ENCODE data around the gene AICDA. TPM values are rescaled to one million over a fixed set of nuclear protein-coding genes. Genes with fewer than 3 reads are reported as not detected.
"Not testable (repeated sequence)": the region's sequence is repeated elsewhere in the genome, so short reads cannot be mapped to it uniquely, and the experiment has no call there.

AICDA gene
- total RNA-seq, 2 experiments from 2014 or later = not detected

DNA sequence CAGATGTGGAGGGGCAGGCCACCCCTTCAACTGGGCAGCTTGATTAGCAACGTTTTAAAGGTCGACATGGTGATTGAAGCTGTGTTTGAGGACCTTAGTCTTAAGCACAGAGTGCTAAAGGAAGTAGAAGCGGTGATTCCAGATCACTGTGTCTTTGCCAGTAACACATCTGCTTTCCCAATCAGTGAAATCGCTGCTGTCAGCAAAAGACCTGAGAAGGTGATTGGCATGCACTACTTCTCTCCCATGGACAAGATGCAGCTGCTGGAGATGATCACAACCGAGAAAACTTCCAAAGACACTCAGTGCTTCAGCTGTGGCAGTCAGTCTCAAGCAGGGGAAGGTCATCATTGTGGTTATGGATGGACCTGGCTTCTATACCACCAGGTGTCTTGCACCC is 23.9 kb upstream of the AICDA start:
- Mint-ChIP-seq H3K4me1 (no peaks in the 10 kb centered on the region), H3K9me3 (peaks cover 1% of the 10 kb centered on the region), H3K27ac (no peak overlapping the region), H3K36me3 (no peaks in the 10 kb centered on the region), H3K27me3 (no peaks in the 10 kb centered on the region), H3K4me3 (no peak overlapping the region)
- no peak for DNase-seq
- POLR2A ChIA-PET = no interaction called here
- ATAC-seq (ENCODE audit: low read depth) = no peak

DNA sequence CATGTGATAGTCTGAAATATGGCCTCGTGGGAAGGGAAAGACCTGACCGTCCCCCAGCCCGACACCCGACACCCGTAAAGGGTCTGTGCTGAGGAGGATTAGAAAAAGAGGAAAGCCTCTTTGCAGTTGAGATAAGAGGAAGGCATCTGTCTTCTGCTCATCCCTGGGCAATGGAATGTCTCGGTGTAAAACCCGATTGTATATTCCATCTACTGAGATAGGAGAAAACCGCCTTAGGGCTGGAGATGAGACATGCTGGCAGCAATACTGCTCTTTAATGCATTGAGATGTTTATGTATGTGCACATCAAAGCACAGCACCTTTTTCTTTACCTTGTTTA is 23.3 kb upstream of the AICDA start:
- H3K36me3 Mint-ChIP-seq; H3K27me3 Mint-ChIP-seq; H3K4me1 Mint-ChIP-seq; H3K9me3 Mint-ChIP-seq; DNase-seq; POLR2A ChIA-PET; H3K27ac Mint-ChIP-seq; H3K4me3 Mint-ChIP-seq; ATAC-seq (ENCODE audit: low read depth): not testable (repeated sequence)

DNA sequence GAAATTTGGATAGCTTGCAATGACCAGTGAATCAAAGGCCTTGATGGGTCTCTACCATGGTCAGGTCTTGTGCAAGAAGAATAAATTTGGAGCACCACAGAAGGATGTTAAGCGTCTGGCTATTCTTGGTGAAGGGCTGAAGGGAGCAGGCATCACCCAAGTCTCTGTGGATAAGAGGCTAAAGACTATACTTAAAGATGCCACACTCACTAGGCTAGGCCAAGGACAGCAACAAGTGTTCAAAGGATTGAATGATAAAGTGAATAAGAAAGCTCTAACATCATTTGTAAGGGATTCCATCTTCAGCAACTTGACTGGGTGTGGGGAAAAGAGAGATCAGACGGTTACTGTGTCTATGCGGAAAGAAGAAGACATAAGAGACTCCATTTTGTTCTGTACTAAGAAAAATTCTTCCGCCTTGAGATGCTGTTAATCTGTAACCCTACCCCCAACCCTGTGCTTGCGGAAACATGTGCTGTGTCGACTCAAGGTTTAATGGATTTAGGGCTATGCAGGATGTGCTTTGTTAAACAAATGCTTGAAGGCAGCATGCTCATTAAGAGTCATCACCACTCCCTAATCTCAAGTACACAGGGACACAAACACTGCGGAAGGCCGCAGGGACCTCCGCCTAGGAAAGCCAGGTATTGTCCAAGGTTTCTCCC is 22.8 kb upstream of the AICDA start:
- POLR2A ChIA-PET = not testable (repeated sequence)

DNA sequence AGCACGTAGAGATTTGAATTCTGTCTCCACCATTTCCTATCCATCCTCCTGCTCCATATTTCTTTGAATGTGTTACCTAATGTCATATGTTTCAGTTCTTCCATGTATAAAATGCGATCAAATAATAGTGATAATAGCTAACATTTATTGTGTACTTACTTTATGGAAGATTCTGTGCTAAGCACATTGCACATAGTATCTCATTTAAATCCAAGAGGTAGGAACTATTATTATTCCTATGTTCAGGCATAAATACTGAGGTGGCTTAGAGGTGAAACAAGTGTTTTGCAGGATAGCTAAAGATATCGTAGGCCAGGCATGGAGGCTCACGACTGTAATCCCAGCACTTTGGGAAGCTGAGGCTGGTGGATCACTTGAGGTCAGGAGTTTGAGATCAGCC is 17.5 kb upstream of the AICDA start:
- Mint-ChIP-seq H3K9me3 (peaks cover 1% of the 10 kb centered on the region), H3K4me3 (no peak overlapping the region), H3K36me3 (peaks cover 4% of the 10 kb centered on the region), H3K27ac (no peak overlapping the region), H3K27me3 (peaks cover 9% of the 10 kb centered on the region), H3K4me1 (peaks cover 2% of the 10 kb centered on the region)
- no peak for DNase-seq
- ATAC-seq (ENCODE audit: low read depth) = no peak
- POLR2A ChIA-PET = no interaction called here

More for the DNA sequence above, 22.8 kb upstream of the AICDA start:
- ATAC-seq (ENCODE audit: low read depth); H3K27ac Mint-ChIP-seq; H3K4me3 Mint-ChIP-seq; H3K9me3 Mint-ChIP-seq; DNase-seq; H3K36me3 Mint-ChIP-seq; H3K27me3 Mint-ChIP-seq; H3K4me1 Mint-ChIP-seq: not testable (repeated sequence)

DNA sequence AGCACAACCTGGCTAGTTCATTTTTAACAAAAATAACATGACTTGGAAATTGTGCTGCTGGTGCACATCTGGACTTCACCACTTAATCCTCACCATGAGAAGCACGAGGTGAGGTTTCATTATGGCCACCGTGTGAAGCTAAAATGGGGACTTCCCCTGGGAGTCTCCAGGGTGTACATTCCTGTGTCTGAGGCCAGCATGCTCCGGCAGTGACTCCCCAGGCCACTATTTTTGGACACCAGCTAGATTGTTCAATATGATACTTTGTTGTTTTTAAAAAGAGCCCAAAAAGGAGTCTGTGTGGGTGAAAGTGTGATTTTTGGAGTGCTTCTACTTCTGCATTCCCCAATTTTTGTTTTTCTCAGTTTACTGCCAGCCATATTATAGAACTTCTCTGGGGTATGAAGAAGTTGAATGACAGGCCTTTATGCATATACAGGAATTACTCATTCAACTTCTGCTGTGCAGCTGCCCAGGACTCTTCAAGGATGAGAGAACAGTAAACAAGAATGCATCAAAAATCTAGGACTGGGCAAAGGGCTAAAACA is 16.9 kb upstream of the AICDA start:
- peaks cover 1% of the 10 kb centered on the region for H3K9me3 Mint-ChIP-seq
- peaks cover 4% of the 10 kb centered on the region for H3K36me3 Mint-ChIP-seq
- ATAC-seq (ENCODE audit: low read depth) (no peak), DNase-seq (no peak)
- no peak overlapping the region for H3K27ac Mint-ChIP-seq
- POLR2A ChIA-PET = no interaction called here
- H3K27me3 Mint-ChIP-seq = peaks cover 9% of the 10 kb centered on the region
- H3K4me1 Mint-ChIP-seq = peaks cover 2% of the 10 kb centered on the region
- H3K4me3 Mint-ChIP-seq = no peak overlapping the region

DNA sequence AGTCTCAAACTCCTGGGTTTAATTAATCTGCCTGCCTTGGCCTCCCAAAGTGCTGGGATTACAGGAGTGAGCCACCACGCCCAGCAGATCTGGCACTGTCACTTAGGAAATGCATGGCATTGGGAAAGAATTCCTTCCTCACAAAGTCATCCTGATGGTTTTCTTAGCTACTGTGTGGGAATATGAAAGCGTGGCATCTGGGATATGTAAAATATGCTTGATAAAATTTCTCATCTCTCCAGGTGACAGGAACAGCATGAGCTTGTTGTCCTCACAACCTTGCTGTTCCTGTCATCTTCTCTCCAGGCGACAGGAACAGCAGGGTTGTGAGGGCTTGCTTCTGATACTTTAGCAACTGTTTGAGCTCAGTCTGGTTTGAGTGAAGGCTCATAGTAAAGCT is 16.1 kb upstream of the AICDA start:
- H3K27ac Mint-ChIP-seq = no peak overlapping the region
- no peak overlapping the region for H3K4me3 Mint-ChIP-seq
- peaks cover 9% of the 10 kb centered on the region for H3K27me3 Mint-ChIP-seq
- POLR2A ChIA-PET = no interaction called here
- DNase-seq = no peak
- peaks cover 2% of the 10 kb centered on the region for H3K4me1 Mint-ChIP-seq
- no peak for ATAC-seq (ENCODE audit: low read depth)
- peaks cover 6% of the 10 kb centered on the region for H3K36me3 Mint-ChIP-seq
- peaks cover 1% of the 10 kb centered on the region for H3K9me3 Mint-ChIP-seq

DNA sequence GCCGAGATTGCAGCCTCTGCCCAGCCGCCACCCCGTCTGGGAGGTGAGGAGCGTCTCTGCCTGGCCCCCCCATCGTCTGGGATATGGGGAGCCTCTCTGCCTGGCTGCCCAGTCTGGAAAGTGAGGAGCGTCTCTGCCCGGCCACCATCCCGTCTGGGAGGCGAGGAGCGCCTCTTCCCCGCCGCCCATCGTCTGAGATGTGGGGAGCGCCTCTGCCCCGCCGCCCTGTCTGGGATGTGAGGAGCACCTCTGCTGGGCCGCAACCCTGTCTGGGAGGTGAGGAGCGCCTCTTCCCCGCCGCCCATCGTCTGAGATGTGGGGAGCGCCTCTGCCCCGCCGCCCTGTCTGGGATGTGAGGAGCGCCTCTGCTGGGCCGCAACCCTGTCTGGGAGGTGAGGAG is 12.1 kb upstream of the AICDA start:
- POLR2A ChIA-PET; H3K9me3 Mint-ChIP-seq; H3K36me3 Mint-ChIP-seq; H3K27ac Mint-ChIP-seq; ATAC-seq (ENCODE audit: low read depth); H3K4me3 Mint-ChIP-seq; H3K27me3 Mint-ChIP-seq; DNase-seq; H3K4me1 Mint-ChIP-seq: not testable (repeated sequence)

DNA sequence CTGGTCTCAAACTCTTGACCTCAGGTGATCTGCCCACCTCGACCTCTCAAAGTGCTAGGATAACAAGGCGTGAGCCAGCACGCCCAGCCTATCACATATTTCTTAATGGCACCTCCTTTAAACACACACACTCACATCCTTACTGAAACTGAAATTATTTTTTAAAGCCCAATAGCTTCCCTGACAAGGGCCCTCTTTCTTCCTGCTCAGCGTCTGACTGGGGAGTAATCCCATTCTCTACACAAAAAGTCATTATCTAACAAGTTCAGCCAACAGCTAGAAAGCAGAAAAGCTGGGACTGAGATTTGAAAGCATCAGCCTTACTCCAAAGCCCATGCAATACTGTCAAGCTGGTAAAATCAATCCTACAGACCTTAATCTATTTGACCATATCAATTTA is 10.0 kb upstream of the AICDA start:
- H3K36me3 Mint-ChIP-seq = peaks cover 5% of the 10 kb centered on the region
- H3K9me3 Mint-ChIP-seq = peaks cover 2% of the 10 kb centered on the region
- H3K4me3 Mint-ChIP-seq = no peak overlapping the region
- peaks cover 3% of the 10 kb centered on the region for H3K27me3 Mint-ChIP-seq
- DNase-seq (no peak), ATAC-seq (ENCODE audit: low read depth) (no peak)
- POLR2A ChIA-PET = no interaction called here
- H3K4me1 Mint-ChIP-seq = peaks cover 5% of the 10 kb centered on the region
- H3K27ac Mint-ChIP-seq = no peak overlapping the region

DNA sequence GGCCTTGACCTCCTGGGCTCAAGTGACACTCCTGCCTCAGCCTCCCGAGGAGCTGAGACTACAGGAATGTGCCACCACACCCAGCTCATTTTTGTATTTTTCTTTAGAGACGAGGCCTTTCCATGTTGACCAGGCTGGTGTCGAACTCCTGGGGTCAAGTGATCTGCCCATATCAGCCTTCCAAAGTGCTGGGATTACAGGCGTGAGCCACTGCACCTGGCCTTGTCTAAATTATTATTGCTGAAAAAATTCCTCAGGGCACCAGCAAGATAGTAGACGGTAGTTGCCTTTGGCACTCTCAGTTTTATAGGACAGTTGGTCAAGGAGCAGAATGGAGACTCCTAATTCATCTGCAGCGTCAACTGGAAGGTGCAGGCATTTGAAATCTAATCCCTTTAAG is 2.5 kb upstream of the AICDA start:
- Mint-ChIP-seq H3K4me1 (peaks cover 5% of the 10 kb centered on the region), H3K27ac (no peak overlapping the region), H3K9me3 (no peaks in the 10 kb centered on the region), H3K4me3 (no peak overlapping the region), H3K27me3 (peaks cover 5% of the 10 kb centered on the region), H3K36me3 (peaks cover 1% of the 10 kb centered on the region)
- no peak for DNase-seq
- ATAC-seq (ENCODE audit: low read depth) = no peak
- POLR2A ChIA-PET = no interaction called here

DNA sequence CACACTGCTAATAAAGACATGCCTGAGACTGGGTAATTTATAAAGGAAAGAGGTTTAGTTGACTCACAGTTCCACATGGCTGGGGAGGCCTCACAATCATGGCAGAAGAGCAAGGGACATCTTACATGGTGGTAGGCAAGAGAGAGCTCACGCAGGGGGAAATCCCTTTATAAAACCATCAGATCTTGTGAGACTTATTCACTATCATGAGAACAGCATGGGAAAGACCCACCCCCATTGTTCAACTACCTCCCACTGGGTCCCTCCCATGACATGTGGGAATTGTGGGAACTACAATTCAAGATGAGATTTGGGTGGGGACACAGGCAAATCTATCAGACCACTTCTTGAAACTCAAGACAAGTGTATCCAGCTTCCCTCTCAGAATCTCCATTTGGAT is 1.2 kb upstream of the AICDA start:
- H3K4me1 Mint-ChIP-seq; H3K9me3 Mint-ChIP-seq; H3K36me3 Mint-ChIP-seq; H3K27ac Mint-ChIP-seq; H3K4me3 Mint-ChIP-seq; ATAC-seq (ENCODE audit: low read depth); POLR2A ChIA-PET; H3K27me3 Mint-ChIP-seq; DNase-seq: not testable (repeated sequence)

DNA sequence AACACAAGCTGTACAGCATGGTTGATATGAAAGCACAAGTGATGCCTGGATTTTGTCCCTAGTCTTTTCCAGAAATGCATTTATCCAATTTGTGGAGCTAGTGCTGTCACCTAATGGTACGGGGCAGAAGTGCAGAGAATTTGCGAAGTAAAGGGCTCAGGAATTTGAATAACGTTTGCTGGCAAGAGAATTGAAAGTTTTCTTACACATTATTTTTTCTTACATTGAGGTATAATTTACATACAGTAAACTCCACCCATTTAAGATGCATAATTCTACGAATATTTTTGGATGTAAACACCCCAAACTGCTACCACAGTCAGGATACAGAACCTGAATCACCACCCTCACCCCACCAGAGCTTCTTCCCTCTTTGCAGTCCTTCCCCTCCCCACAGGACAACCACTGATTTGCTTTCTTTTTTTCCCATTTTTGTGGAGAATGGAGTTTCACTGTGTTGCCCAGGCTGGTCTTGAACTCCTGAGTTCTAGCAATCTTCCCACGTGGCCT is 3.5 kb downstream of the AICDA start:
- no peaks in the 10 kb centered on the region for H3K9me3 Mint-ChIP-seq
- H3K4me1 Mint-ChIP-seq = peaks cover 10% of the 10 kb centered on the region
- H3K36me3 Mint-ChIP-seq = no peaks in the 10 kb centered on the region
- DNase-seq (no peak), ATAC-seq (ENCODE audit: low read depth) (no peak)
- no peak overlapping the region for H3K27ac Mint-ChIP-seq
- POLR2A ChIA-PET = no interaction called here
- peak overlapping the region; percentile 48 for H3K4me3 Mint-ChIP-seq
- peaks cover 17% of the 10 kb centered on the region for H3K27me3 Mint-ChIP-seq

DNA sequence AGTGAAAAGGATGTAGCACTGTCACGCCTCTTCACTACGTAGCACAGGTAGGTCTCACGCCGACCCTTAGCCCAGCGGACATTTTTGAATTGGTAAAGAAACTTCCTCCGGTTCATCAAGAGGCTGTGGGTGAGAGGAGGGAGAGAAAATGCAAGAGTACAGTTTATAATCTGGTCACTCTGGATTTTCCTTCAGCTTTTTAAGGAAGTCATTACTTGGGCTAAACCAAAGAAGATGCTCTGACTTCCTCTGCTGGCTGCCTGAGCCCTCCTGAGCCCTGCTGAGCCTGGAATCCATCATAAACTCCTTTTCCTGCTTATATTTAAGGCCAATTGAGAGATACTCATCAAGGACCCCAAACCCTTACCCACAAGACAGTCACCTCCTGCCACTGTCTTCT is 5.8 kb downstream of the AICDA start:
- Mint-ChIP-seq H3K36me3 (no peaks in the 10 kb centered on the region), H3K9me3 (no peaks in the 10 kb centered on the region), H3K27ac (no peak overlapping the region), H3K4me3 (no peak overlapping the region), H3K27me3 (peaks cover 31% of the 10 kb centered on the region), H3K4me1 (peaks cover 10% of the 10 kb centered on the region)
- DNase-seq (no peak), ATAC-seq (ENCODE audit: low read depth) (no peak)
- POLR2A ChIA-PET = no interaction called here

DNA sequence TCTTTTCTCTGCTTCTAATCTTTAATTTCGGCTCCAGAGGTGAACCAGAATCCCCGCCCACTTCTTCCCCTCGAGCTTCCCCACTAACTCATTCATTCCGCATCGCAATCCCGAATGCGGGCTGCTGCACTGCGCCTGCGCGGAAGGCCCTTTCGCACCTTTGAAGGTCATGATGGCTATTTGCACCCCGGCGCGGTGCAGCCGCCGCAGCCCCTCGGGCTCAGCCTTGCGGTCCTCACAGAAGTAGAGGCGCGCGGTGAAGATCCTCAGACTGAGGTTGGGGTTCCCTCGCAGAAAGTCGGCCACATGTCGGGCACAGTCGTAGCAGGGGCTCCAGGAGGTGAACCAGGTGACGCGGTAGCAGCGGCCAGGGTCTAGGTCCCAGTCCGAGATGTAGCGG is 7.6 kb downstream of the AICDA start:
- Mint-ChIP-seq H3K9me3 (no peaks in the 10 kb centered on the region), H3K4me1 (peaks cover 10% of the 10 kb centered on the region), H3K27ac (no peak overlapping the region), H3K36me3 (no peaks in the 10 kb centered on the region), H3K4me3 (no peak overlapping the region), H3K27me3 (peaks cover 35% of the 10 kb centered on the region)
- DNase-seq = no peak
- POLR2A ChIA-PET = no interaction called here
- ATAC-seq (ENCODE audit: low read depth) = no peak

DNA sequence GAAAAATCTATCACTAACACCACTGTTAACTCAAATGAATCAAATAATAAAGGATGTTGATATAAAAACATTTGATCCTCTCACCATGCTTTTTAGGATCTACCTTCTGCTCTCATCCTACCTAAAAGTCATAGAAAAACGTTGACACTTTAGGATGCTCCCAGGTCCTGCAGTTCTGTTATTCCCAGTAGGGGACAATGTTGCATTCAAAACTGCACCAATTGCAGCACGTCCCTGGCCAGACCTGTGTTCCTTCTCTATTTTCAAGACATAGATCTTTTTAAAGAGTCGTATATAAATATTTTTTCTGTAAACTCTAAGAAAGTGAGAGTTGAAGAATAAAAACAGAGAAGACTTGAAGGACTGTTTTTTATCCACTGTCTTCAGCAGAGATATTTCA is 8.8 kb downstream of the AICDA start:
- H3K27me3 Mint-ChIP-seq = peaks cover 35% of the 10 kb centered on the region
- DNase-seq (no peak), ATAC-seq (ENCODE audit: low read depth) (no peak)
- H3K9me3 Mint-ChIP-seq = no peaks in the 10 kb centered on the region
- peaks cover 2% of the 10 kb centered on the region for H3K4me1 Mint-ChIP-seq
- no peak overlapping the region for H3K27ac Mint-ChIP-seq
- H3K36me3 Mint-ChIP-seq = no peaks in the 10 kb centered on the region
- no peak overlapping the region for H3K4me3 Mint-ChIP-seq
- POLR2A ChIA-PET = no interaction called here

Measured in activated naive CD8-positive, alpha-beta T cell treated with anti-CD3 and anti-CD28 coated beads, Interleukin-2, amount 10 ng/mL, durations not matched to agents 7 days and 5 days (primary cell).